ENCODE data around the gene TUBA4A.

The TUBA4A gene

GRCh38 chr2:219299372-219299760, 45.6 kb upstream of the TUBA4A start:
- DNase-seq (ENCODE audit: low read depth in 1 of 2, low spot score in 1 of 2) = no peak
- H3K4me3 ChIP-seq (replicated peaks; ENCODE audit: insufficient read depth, low read length) = no peak overlapping the region
- TF ChIP-seq REST (IDR thresholded peaks at IDR 0.05; ENCODE audit: insufficient replicate concordance, low read depth) = no peak
- no peak for TF ChIP-seq GABPA (IDR thresholded peaks at IDR 0.05; ENCODE audit: low read depth)
- TF ChIP-seq POLR2AphosphoS5 (IDR thresholded peaks at IDR 0.05; ENCODE audit: low read depth) = no peak
- TF ChIP-seq CTCF (IDR thresholded peaks at IDR 0.05; ENCODE audit: insufficient read depth, low read length) = no peak
- TF ChIP-seq SPI1 (IDR thresholded peaks at IDR 0.05; ENCODE audit: borderline replicate concordance, low read depth) = no peak
- peaks cover 29% of the 10 kb centered on the region for H3K27me3 ChIP-seq (ENCODE audit: insufficient read depth, poor library complexity, severe bottlenecking)
- no peak overlapping the region for H3K27ac ChIP-seq (replicated peaks)

GRCh38 chr2:219298759-219299371, 45.1 kb upstream of the TUBA4A start:
- TF ChIP-seq GABPA (IDR thresholded peaks at IDR 0.05; ENCODE audit: low read depth) (no peak), SPI1 (IDR thresholded peaks at IDR 0.05; ENCODE audit: borderline replicate concordance, low read depth) (no peak; the same call in 1 of the 2 replicates), REST (IDR thresholded peaks at IDR 0.05; ENCODE audit: insufficient replicate concordance, low read depth) (peak; percentile 13), CTCF (IDR thresholded peaks at IDR 0.05; ENCODE audit: insufficient read depth, low read length) (peak; percentile 97)
- no peak overlapping the region for H3K4me3 ChIP-seq (replicated peaks; ENCODE audit: insufficient read depth, low read length)
- peak; percentile 65 to 82 for DNase-seq (ENCODE audit: low read depth in 1 of 2, low spot score in 1 of 2)
- no peak overlapping the region for H3K27ac ChIP-seq (replicated peaks)
- peaks cover 29% of the 10 kb centered on the region for H3K27me3 ChIP-seq (ENCODE audit: insufficient read depth, poor library complexity, severe bottlenecking)

- no peak for TF ChIP-seq SPI1 (IDR thresholded peaks at IDR 0.05; ENCODE audit: borderline replicate concordance, low read depth)
- TF ChIP-seq GABPA (IDR thresholded peaks at IDR 0.05; ENCODE audit: low read depth) = no peak
- TF ChIP-seq POLR2AphosphoS5 (IDR thresholded peaks at IDR 0.05; ENCODE audit: low read depth) = no peak
- no peak for TF ChIP-seq CTCF (IDR thresholded peaks at IDR 0.05; ENCODE audit: insufficient read depth, low read length)
- no peak for TF ChIP-seq REST (IDR thresholded peaks at IDR 0.05; ENCODE audit: insufficient replicate concordance, low read depth)
- H3K27me3 ChIP-seq (ENCODE audit: insufficient read depth, poor library complexity, severe bottlenecking) = peaks cover 29% of the 10 kb centered on the region
- H3K27ac ChIP-seq (replicated peaks) = no peak overlapping the region
Measured at GRCh38 chr2:219297766-219298456, 44.2 kb upstream of the TUBA4A start.

More at GRCh38 chr2:219297766-219298456, 44.2 kb upstream of the TUBA4A start:
- H3K4me3 ChIP-seq (replicated peaks; ENCODE audit: insufficient read depth, low read length) = no peak overlapping the region
- no peak for DNase-seq (ENCODE audit: low read depth in 1 of 2, low spot score in 1 of 2)
